ENCODE data around the gene USP3.

DNA sequence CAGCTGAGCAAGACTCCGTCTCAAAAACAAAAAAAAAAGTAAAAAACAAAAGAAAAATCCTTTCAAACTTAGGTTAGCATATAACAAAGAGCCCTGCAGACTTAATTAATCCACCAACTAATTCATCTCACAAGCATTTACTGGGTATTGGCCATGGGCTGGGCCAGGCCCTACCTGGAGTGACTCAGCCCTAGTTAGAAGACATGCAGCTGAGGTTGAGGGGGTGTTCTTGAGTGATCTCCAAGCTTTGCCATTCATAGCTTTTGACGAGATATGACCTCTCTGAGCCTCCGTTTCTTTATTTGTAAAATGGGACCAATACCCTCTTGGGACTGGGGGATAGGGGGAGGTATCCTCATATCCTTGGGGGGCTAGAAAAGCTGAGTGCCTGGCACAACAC lies 100.6 kb downstream of the USP3 start:
- TF ChIP-seq YY1 (IDR thresholded peaks at IDR 0.05; ENCODE audit: low read depth, low read length) = no peak
- TF ChIP-seq NFXL1 (IDR thresholded peaks at IDR 0.05; ENCODE audit: borderline replicate concordance) = no peak
- TF ChIP-seq CTCF (IDR thresholded peaks at IDR 0.05 in 2 of 3, conservative IDR thresholded peaks at IDR 0.05 in 1 of 3; ENCODE audit: control insufficient read depth in 2 of 3, extremely low read depth in 1 of 3, insufficient read depth in 1 of 3, low read depth in 3 of 3, low read length in 3 of 3) = no peak
- TF ChIP-seq, protein P1, sequence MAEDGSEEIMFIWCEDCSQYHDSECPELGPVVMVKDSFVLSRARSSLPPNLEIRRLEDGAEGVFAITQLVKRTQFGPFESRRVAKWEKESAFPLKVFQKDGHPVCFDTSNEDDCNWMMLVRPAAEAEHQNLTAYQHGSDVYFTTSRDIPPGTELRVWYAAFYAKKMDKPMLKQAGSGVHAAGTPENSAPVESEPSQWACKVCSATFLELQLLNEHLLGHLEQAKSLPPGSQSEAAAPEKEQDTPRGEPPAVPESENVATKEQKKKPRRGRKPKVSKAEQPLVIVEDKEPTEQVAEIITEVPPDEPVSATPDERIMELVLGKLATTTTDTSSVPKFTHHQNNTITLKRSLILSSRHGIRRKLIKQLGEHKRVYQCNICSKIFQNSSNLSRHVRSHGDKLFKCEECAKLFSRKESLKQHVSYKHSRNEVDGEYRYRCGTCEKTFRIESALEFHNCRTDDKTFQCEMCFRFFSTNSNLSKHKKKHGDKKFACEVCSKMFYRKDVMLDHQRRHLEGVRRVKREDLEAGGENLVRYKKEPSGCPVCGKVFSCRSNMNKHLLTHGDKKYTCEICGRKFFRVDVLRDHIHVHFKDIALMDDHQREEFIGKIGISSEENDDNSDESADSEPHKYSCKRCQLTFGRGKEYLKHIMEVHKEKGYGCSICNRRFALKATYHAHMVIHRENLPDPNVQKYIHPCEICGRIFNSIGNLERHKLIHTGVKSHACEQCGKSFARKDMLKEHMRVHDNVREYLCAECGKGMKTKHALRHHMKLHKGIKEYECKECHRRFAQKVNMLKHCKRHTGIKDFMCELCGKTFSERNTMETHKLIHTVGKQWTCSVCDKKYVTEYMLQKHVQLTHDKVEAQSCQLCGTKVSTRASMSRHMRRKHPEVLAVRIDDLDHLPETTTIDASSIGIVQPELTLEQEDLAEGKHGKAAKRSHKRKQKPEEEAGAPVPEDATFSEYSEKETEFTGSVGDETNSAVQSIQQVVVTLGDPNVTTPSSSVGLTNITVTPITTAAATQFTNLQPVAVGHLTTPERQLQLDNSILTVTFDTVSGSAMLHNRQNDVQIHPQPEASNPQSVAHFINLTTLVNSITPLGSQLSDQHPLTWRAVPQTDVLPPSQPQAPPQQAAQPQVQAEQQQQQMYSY (CRISPR knock-in tag; IDR thresholded peaks at IDR 0.05) = no peak
- no peak for TF ChIP-seq RAD21 (IDR thresholded peaks at IDR 0.05; ENCODE audit: insufficient read depth, low read depth, low read length)
- no peak for TF ChIP-seq POLR2AphosphoS5 (IDR thresholded peaks at IDR 0.05; ENCODE audit: low read length)
- TF ChIP-seq MLLT1 (IDR thresholded peaks at IDR 0.05) = no peak
